ENCODE measurements around the gene TMEM168. TPM values are rescaled to one million over a fixed set of nuclear protein-coding genes. Genes with fewer than 3 reads are reported as not detected.
"Not testable (repeated sequence)": the region's sequence is repeated elsewhere in the genome, so short reads cannot be mapped to it uniquely, and the experiment has no call there.

Gene TMEM168
- total RNA-seq, 1 donor from 2014 or later: 20.4 TPM

- Histone ChIP-seq H3K27me3 (ENCODE audit: control insufficient read depth in 3 of 3, insufficient read depth in 3 of 3, low read length in 3 of 3) (no peaks in the 10 kb centered on the region), H3K27ac (ENCODE audit: low read depth, low read length) (no peak overlapping the region), H3K9ac (ENCODE audit: low read depth in 1 of 3, low read length in 3 of 3) (no peak overlapping the region), H3K4me1 (ENCODE audit: control insufficient read depth in 3 of 3, insufficient read depth in 3 of 3, low read length in 3 of 3) (no peaks in the 10 kb centered on the region), H3K36me3 (ENCODE audit: control insufficient read depth in 3 of 3, insufficient read depth in 3 of 3, low read length in 3 of 3) (peaks cover 0 to 2% (median 0%) of the 10 kb centered on the region in 3 donors), H3K9me3 (ENCODE audit: control insufficient read depth in 3 of 3, low read length in 3 of 3) (peaks cover 0 to 4% (median 3%) of the 10 kb centered on the region in 3 donors), H3K4me3 (ENCODE audit: low read length in 3 of 3) (no peak overlapping the region)
Observed at GRCh38 chr7:112740667-112741066, 49.5 kb downstream of the TMEM168 start.

- no peak overlapping the region for H3K4me3 ChIP-seq (ENCODE audit: low read length in 3 of 3)
- no peaks in the 10 kb centered on the region for H3K27me3 ChIP-seq (ENCODE audit: control insufficient read depth in 3 of 3, insufficient read depth in 3 of 3, low read length in 3 of 3)
- peaks cover 0 to 2% (median 0%) of the 10 kb centered on the region in 3 donors for H3K36me3 ChIP-seq (ENCODE audit: control insufficient read depth in 3 of 3, insufficient read depth in 3 of 3, low read length in 3 of 3)
- H3K9ac ChIP-seq (ENCODE audit: low read depth in 1 of 3, low read length in 3 of 3): no peak overlapping the region
- no peak overlapping the region for H3K27ac ChIP-seq (ENCODE audit: low read depth, low read length)
- peaks cover 4 to 10% (median 4%) of the 10 kb centered on the region in 3 donors for H3K9me3 ChIP-seq (ENCODE audit: control insufficient read depth in 3 of 3, low read length in 3 of 3)
- no peaks in the 10 kb centered on the region for H3K4me1 ChIP-seq (ENCODE audit: control insufficient read depth in 3 of 3, insufficient read depth in 3 of 3, low read length in 3 of 3)
Observed at GRCh38 chr7:112739436-112740180, 50.6 kb downstream of the TMEM168 start.

- Histone ChIP-seq H3K4me1 (ENCODE audit: control insufficient read depth in 3 of 3, insufficient read depth in 3 of 3, low read length in 3 of 3) (no peaks in the 10 kb centered on the region), H3K36me3 (ENCODE audit: control insufficient read depth in 3 of 3, insufficient read depth in 3 of 3, low read length in 3 of 3) (peaks cover 0 to 2% (median 0%) of the 10 kb centered on the region in 3 donors), H3K27ac (ENCODE audit: low read depth, low read length) (no peak overlapping the region), H3K9me3 (ENCODE audit: control insufficient read depth in 3 of 3, low read length in 3 of 3) (peaks cover 4 to 9% (median 4%) of the 10 kb centered on the region in 3 donors), H3K4me3 (ENCODE audit: low read length in 3 of 3) (no peak overlapping the region), H3K9ac (ENCODE audit: low read depth in 1 of 3, low read length in 3 of 3) (no peak overlapping the region), H3K27me3 (ENCODE audit: control insufficient read depth in 3 of 3, insufficient read depth in 3 of 3, low read length in 3 of 3) (no peaks in the 10 kb centered on the region)
Observed at GRCh38 chr7:112735261-112735660, 54.9 kb downstream of the TMEM168 start.

- H3K4me1 ChIP-seq (ENCODE audit: control insufficient read depth in 3 of 3, insufficient read depth in 3 of 3, low read length in 3 of 3); H3K27me3 ChIP-seq (ENCODE audit: control insufficient read depth in 3 of 3, insufficient read depth in 3 of 3, low read length in 3 of 3); H3K9ac ChIP-seq (ENCODE audit: low read depth in 1 of 3, low read length in 3 of 3); H3K4me3 ChIP-seq (ENCODE audit: low read length in 3 of 3); H3K9me3 ChIP-seq (ENCODE audit: control insufficient read depth in 3 of 3, low read length in 3 of 3); H3K27ac ChIP-seq (ENCODE audit: low read depth, low read length); H3K36me3 ChIP-seq (ENCODE audit: control insufficient read depth in 3 of 3, insufficient read depth in 3 of 3, low read length in 3 of 3): not testable (repeated sequence)
Observed at GRCh38 chr7:112731324-112731723, 58.9 kb downstream of the TMEM168 start.

DNA sequence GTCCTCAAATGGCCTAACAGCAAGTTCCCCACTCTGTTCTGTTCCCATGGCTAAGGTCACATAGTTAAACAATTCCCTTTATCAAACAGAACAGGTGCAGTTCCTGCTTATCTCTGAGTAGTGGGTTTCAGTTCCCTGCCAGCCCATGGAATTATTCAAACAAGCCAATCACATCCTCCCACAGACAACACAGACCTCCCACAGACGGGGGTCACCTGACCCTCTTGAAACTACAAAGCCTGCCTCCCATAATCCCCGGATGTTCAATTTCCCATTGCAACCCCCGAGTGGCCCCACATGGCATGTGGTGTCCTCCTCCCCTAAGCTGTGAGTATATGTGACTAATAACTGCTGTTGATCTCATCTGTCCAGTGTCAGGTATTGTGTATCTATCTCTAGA is 64.1 kb downstream of the TMEM168 start:
- no peaks in the 10 kb centered on the region for H3K27me3 ChIP-seq (ENCODE audit: control insufficient read depth in 3 of 3, insufficient read depth in 3 of 3, low read length in 3 of 3)
- no peaks in the 10 kb centered on the region for H3K9me3 ChIP-seq (ENCODE audit: control insufficient read depth in 3 of 3, low read length in 3 of 3)
- no peak overlapping the region for H3K27ac ChIP-seq (ENCODE audit: low read depth, low read length)
- H3K9ac ChIP-seq (ENCODE audit: low read depth in 1 of 3, low read length in 3 of 3): no peak overlapping the region
- no peaks in the 10 kb centered on the region for H3K4me1 ChIP-seq (ENCODE audit: control insufficient read depth in 3 of 3, insufficient read depth in 3 of 3, low read length in 3 of 3)
- no peaks in the 10 kb centered on the region for H3K36me3 ChIP-seq (ENCODE audit: control insufficient read depth in 3 of 3, insufficient read depth in 3 of 3, low read length in 3 of 3)
- H3K4me3 ChIP-seq (ENCODE audit: low read length in 3 of 3): no peak overlapping the region

GRCh38 chr7:112723416-112723815 is 66.8 kb downstream of the TMEM168 start:
- Histone ChIP-seq H3K4me1 (ENCODE audit: control insufficient read depth in 3 of 3, insufficient read depth in 3 of 3, low read length in 3 of 3) (no peaks in the 10 kb centered on the region), H3K9ac (ENCODE audit: low read depth in 1 of 3, low read length in 3 of 3) (no peak overlapping the region), H3K27ac (ENCODE audit: low read depth, low read length) (no peak overlapping the region), H3K9me3 (ENCODE audit: control insufficient read depth in 3 of 3, low read length in 3 of 3) (peaks cover 0 to 3% (median 0%) of the 10 kb centered on the region in 3 donors), H3K27me3 (ENCODE audit: control insufficient read depth in 3 of 3, insufficient read depth in 3 of 3, low read length in 3 of 3) (no peaks in the 10 kb centered on the region), H3K4me3 (ENCODE audit: low read length in 3 of 3) (no peak overlapping the region), H3K36me3 (ENCODE audit: control insufficient read depth in 3 of 3, insufficient read depth in 3 of 3, low read length in 3 of 3) (no peaks in the 10 kb centered on the region)

DNA sequence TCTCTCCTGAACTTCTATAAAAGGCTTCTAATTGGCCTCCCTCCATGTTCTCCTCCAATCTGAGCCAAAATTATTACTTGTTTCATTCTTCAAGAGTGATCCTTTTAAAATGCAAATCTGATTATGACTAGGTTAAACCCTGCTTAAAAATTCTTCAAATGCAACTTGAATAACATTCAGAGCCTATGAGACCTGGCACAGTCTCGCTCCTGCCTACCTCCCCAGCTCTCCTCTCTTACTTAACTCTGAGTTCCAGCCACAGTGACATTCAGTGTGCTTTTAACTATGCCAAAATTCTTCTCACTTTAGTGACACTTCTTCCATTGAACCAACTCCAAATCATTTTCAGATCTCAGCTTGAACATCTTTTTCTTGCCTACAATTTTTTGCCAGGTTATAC is 68.8 kb downstream of the TMEM168 start:
- Histone ChIP-seq H3K27ac (ENCODE audit: low read depth, low read length) (no peak overlapping the region), H3K4me3 (ENCODE audit: low read length in 3 of 3) (no peak overlapping the region), H3K36me3 (ENCODE audit: control insufficient read depth in 3 of 3, insufficient read depth in 3 of 3, low read length in 3 of 3) (no peaks in the 10 kb centered on the region), H3K27me3 (ENCODE audit: control insufficient read depth in 3 of 3, insufficient read depth in 3 of 3, low read length in 3 of 3) (no peaks in the 10 kb centered on the region), H3K9ac (ENCODE audit: low read depth in 1 of 3, low read length in 3 of 3) (no peak overlapping the region), H3K4me1 (ENCODE audit: control insufficient read depth in 3 of 3, insufficient read depth in 3 of 3, low read length in 3 of 3) (no peaks in the 10 kb centered on the region), H3K9me3 (ENCODE audit: control insufficient read depth in 3 of 3, low read length in 3 of 3) (peaks cover 0 to 3% (median 0%) of the 10 kb centered on the region in 3 donors)

DNA sequence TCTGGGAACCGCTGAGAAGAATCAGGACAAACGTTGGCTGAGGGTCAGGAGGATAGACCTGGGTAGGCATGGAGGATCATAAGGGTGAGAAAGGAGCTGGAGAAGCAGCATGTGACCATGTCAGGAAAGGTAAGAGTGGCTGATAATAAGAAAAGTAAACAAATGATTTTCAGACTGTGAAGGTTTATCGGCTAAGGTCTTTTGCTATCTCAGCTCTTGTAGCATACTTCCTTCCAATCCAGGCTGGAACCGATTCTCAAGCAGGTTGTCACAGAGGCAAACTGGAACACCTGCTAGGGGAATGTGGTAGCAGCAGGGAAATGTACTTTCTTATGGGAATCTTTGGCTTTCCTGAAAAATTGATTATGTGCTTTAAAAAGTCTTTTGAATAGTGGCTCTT is 74.7 kb downstream of the TMEM168 start:
- Histone ChIP-seq H3K4me1 (ENCODE audit: control insufficient read depth in 3 of 3, insufficient read depth in 3 of 3, low read length in 3 of 3) (no peaks in the 10 kb centered on the region), H3K9me3 (ENCODE audit: control insufficient read depth in 3 of 3, low read length in 3 of 3) (no peaks in the 10 kb centered on the region), H3K27me3 (ENCODE audit: control insufficient read depth in 3 of 3, insufficient read depth in 3 of 3, low read length in 3 of 3) (no peaks in the 10 kb centered on the region), H3K4me3 (ENCODE audit: low read length in 3 of 3) (no peak overlapping the region), H3K36me3 (ENCODE audit: control insufficient read depth in 3 of 3, insufficient read depth in 3 of 3, low read length in 3 of 3) (no peaks in the 10 kb centered on the region), H3K9ac (ENCODE audit: low read depth in 1 of 3, low read length in 3 of 3) (no peak overlapping the region), H3K27ac (ENCODE audit: low read depth, low read length) (no peak overlapping the region)

GRCh38 chr7:112714917-112715316 is 75.3 kb downstream of the TMEM168 start:
- Histone ChIP-seq H3K9ac (ENCODE audit: low read depth in 1 of 3, low read length in 3 of 3) (no peak overlapping the region), H3K4me3 (ENCODE audit: low read length in 3 of 3) (no peak overlapping the region), H3K4me1 (ENCODE audit: control insufficient read depth in 3 of 3, insufficient read depth in 3 of 3, low read length in 3 of 3) (no peaks in the 10 kb centered on the region), H3K9me3 (ENCODE audit: control insufficient read depth in 3 of 3, low read length in 3 of 3) (no peaks in the 10 kb centered on the region), H3K27ac (ENCODE audit: low read depth, low read length) (no peak overlapping the region), H3K27me3 (ENCODE audit: control insufficient read depth in 3 of 3, insufficient read depth in 3 of 3, low read length in 3 of 3) (no peaks in the 10 kb centered on the region), H3K36me3 (ENCODE audit: control insufficient read depth in 3 of 3, insufficient read depth in 3 of 3, low read length in 3 of 3) (no peaks in the 10 kb centered on the region)

All from skeletal muscle tissue (tissue), 4 donors.